Measurements from ENCODE around the gene PXT1. TPM values are rescaled to one million over a fixed set of nuclear protein-coding genes. Genes with fewer than 3 reads are reported as not detected.

PXT1 gene
- total RNA-seq, 1 donor from 2014 or later, result not detected

- Histone ChIP-seq H3K27me3 (no peaks in the 10 kb centered on the region), H3K36me3 (no peaks in the 10 kb centered on the region), H3K4me1 (peaks cover 39% of the 10 kb centered on the region), H3K27ac (peak overlapping the region; percentile 99), H3K9me3 (no peaks in the 10 kb centered on the region), H3K4me3 (peak overlapping the region; percentile 84 to 95)
- no peak for DNase-seq (ENCODE audit: extremely low spot score in 2 of 2)
- intact Hi-C loops (cut with DNase I), result loop anchor here (10.0 kb wide), 1 partner anchor 100 kb away; the partner anchor contains the start of gene STK38
- no peak for TF ChIP-seq POLR2A (IDR thresholded peaks at IDR 0.05)
- TF ChIP-seq CTCF (IDR thresholded peaks at IDR 0.05), result no peak
- TF ChIP-seq POLR2AphosphoS5 (IDR thresholded peaks at IDR 0.05; ENCODE audit: insufficient read depth in 1 of 2, low read depth in 1 of 2), result no peak
These were observed 1.8 kb upstream of the PXT1 start for GRCh38 chr6:36444470-36444869.

- intact Hi-C loops (cut with DNase I), result loop anchor here (10.0 kb wide), 1 partner anchor 101 kb away; the partner anchor contains the start of gene STK38
- Histone ChIP-seq H3K4me1 (peaks cover 39% of the 10 kb centered on the region), H3K27me3 (no peaks in the 10 kb centered on the region), H3K4me3 (peak overlapping the region; percentile 84 to 95), H3K36me3 (no peaks in the 10 kb centered on the region), H3K9me3 (no peaks in the 10 kb centered on the region), H3K27ac (peak overlapping the region; percentile 99)
- DNase-seq (ENCODE audit: extremely low spot score in 2 of 2), result no peak
- TF ChIP-seq POLR2A (IDR thresholded peaks at IDR 0.05), result no peak
- no peak for TF ChIP-seq CTCF (IDR thresholded peaks at IDR 0.05)
- no peak for TF ChIP-seq POLR2AphosphoS5 (IDR thresholded peaks at IDR 0.05; ENCODE audit: insufficient read depth in 1 of 2, low read depth in 1 of 2)
These were observed 1.1 kb upstream of the PXT1 start for GRCh38 chr6:36443471-36444428.

- no peak for DNase-seq (ENCODE audit: extremely low spot score in 2 of 2)
- Histone ChIP-seq H3K27me3 (no peaks in the 10 kb centered on the region), H3K36me3 (no peaks in the 10 kb centered on the region), H3K27ac (peak overlapping the region; percentile 99), H3K4me1 (peaks cover 39% of the 10 kb centered on the region), H3K4me3 (peak overlapping the region; percentile 84 to 95), H3K9me3 (no peaks in the 10 kb centered on the region)
- no peak for TF ChIP-seq CTCF (IDR thresholded peaks at IDR 0.05)
- no peak for TF ChIP-seq POLR2A (IDR thresholded peaks at IDR 0.05)
- TF ChIP-seq POLR2AphosphoS5 (IDR thresholded peaks at IDR 0.05; ENCODE audit: insufficient read depth in 1 of 2, low read depth in 1 of 2), result no peak
- intact Hi-C loops (cut with DNase I), result loop anchor here (10.0 kb wide), 1 partner anchor 103 kb away; the partner anchor contains the start of gene STK38
These were observed 467 bp downstream of the PXT1 start for GRCh38 chr6:36442103-36442670.

- intact Hi-C loops (cut with DNase I), result loop anchor here (10.0 kb wide), 1 partner anchor 103 kb away; the partner anchor contains the start of gene STK38
- H3K4me3 ChIP-seq, result no peak overlapping the region
These were observed 1.3 kb downstream of the PXT1 start for GRCh38 chr6:36441307-36441894.

More at GRCh38 chr6:36441307-36441894, 1.3 kb downstream of the PXT1 start:
- Histone ChIP-seq H3K9me3 (no peaks in the 10 kb centered on the region), H3K36me3 (no peaks in the 10 kb centered on the region), H3K27ac (peak overlapping the region; percentile 99), H3K4me1 (peaks cover 39% of the 10 kb centered on the region), H3K27me3 (no peaks in the 10 kb centered on the region)
- no peak for TF ChIP-seq CTCF (IDR thresholded peaks at IDR 0.05)
- TF ChIP-seq POLR2A (IDR thresholded peaks at IDR 0.05), result peak in 1 of 2 donors; percentile 46
- peak; percentile 76 to 99 for TF ChIP-seq POLR2AphosphoS5 (IDR thresholded peaks at IDR 0.05; ENCODE audit: insufficient read depth in 1 of 2, low read depth in 1 of 2)
- DNase-seq (ENCODE audit: extremely low spot score in 2 of 2), result peak; percentile 97 to 99

All from vagina (tissue), 2 donors.